GM21529 (cell line): ENCODE results near the gene HMG20B.

Source experiments
- ATAC-seq: cut with Tn5 transposase; IDR thresholded peaks from one replicate; pipeline ENCODE4 v1.9.1; 2021; ENCODE audit not compliant: unreplicated experiment

The HMG20B gene

GRCh38 chr19:3605770-3606169, 33.0 kb downstream of the HMG20B start:
- ATAC-seq = no peak

GRCh38 chr19:3606174-3606689, 33.5 kb downstream of the HMG20B start:
- no peak for ATAC-seq

- ATAC-seq = no peak
Measured at GRCh38 chr19:3606690-3607289, 34.0 kb downstream of the HMG20B start, which contains the start of gene TBXA2R. TSS of gene TBXA2R (minus strand) at chr19:3606875. CDS start at chr19:3600634, 6,241 bp downstream.

- ATAC-seq = no peak
Measured at GRCh38 chr19:3607303-3608078, 34.7 kb downstream of the HMG20B start.

GRCh38 chr19:3608079-3608641, 35.4 kb downstream of the HMG20B start:
- ATAC-seq = no peak

- no peak for ATAC-seq
Measured at GRCh38 chr19:3608750-3609322, 36.1 kb downstream of the HMG20B start.

- ATAC-seq = no peak
Measured at GRCh38 chr19:3609779-3610719, 37.3 kb downstream of the HMG20B start.

- ATAC-seq = no peak
Measured at GRCh38 chr19:3610745-3611717, 38.3 kb downstream of the HMG20B start.

- no peak for ATAC-seq
Measured at GRCh38 chr19:3611841-3612240, 39.1 kb downstream of the HMG20B start.

- no peak for ATAC-seq
Measured at GRCh38 chr19:3612330-3612729, 39.6 kb downstream of the HMG20B start.

- ATAC-seq = no peak
Measured at GRCh38 chr19:3612901-3613741, 40.4 kb downstream of the HMG20B start.

- ATAC-seq = no peak
Measured at GRCh38 chr19:3613818-3614661, 41.3 kb downstream of the HMG20B start.

GRCh38 chr19:3614858-3615505, 42.2 kb downstream of the HMG20B start:
- no peak for ATAC-seq

GRCh38 chr19:3615524-3616135, 42.9 kb downstream of the HMG20B start:
- no peak for ATAC-seq

GRCh38 chr19:3617463-3617862, 44.7 kb downstream of the HMG20B start:
- no peak for ATAC-seq

GRCh38 chr19:3618144-3618810, 45.5 kb downstream of the HMG20B start:
- ATAC-seq = no peak
